GM12892 (cell line): ENCODE measurements around the gene DCUN1D2.
"Not testable (repeated sequence)": the region's sequence is repeated elsewhere in the genome, so short reads cannot be mapped to it uniquely, and the experiment has no call there.

Experiments used
- POLR2A ChIP-seq: IDR thresholded peaks from 2 replicates; pipeline ENCODE4 v1.6.1; 2011; ENCODE audit warnings: low read depth, low read length, control low read depth
- POLR2AphosphoS5 ChIP-seq: IDR thresholded peaks from 2 replicates; pipeline ENCODE4 v1.6.1; 2011; ENCODE audit warnings: low read depth, low read length, control low read depth
- TAF1 ChIP-seq: IDR thresholded peaks from 2 replicates; pipeline ENCODE4 v1.6.1; 2011; ENCODE audit warnings: low read depth, mild to moderate bottlenecking, control low read depth, low read length, borderline replicate concordance

GRCh38 chr13:113436866-113437265 lies 53.6 kb downstream of the DCUN1D2 start:
- TF ChIP-seq POLR2A, POLR2AphosphoS5, TAF1: not testable (repeated sequence)
